GM03348 (cell line): ENCODE data around the gene LEMD2.
A peak's percentile ranks its signal among the peaks of the same experiment; 100 is the strongest.

ENCODE experiments used
- DNase-seq: peaks from one replicate; pipeline ENCODE4 v3.0.0; 2012; ENCODE audit warnings: low spot score

LEMD2 gene

GRCh38 chr6:33794910-33795623 is 6.1 kb upstream of the LEMD2 start:
- DNase-seq = peak; percentile 33

GRCh38 chr6:33792981-33793380 is 4.1 kb upstream of the LEMD2 start:
- no peak for DNase-seq

- no peak for DNase-seq
Measured at GRCh38 chr6:33791620-33792019, 2.7 kb upstream of the LEMD2 start.

- no peak for DNase-seq
Measured at GRCh38 chr6:33790910-33791309, 2.0 kb upstream of the LEMD2 start.

GRCh38 chr6:33790379-33790778 is 1.4 kb upstream of the LEMD2 start:
- DNase-seq = no peak

GRCh38 chr6:33789550-33789895 is 593 bp upstream of the LEMD2 start:
- DNase-seq = no peak

- peak; percentile 90 for DNase-seq
Measured at GRCh38 chr6:33787954-33788693, 806 bp downstream of the LEMD2 start.

GRCh38 chr6:33787346-33787953 is 1.5 kb downstream of the LEMD2 start:
- peak; percentile 45 for DNase-seq

GRCh38 chr6:33786736-33787135 is 2.2 kb downstream of the LEMD2 start:
- DNase-seq = no peak

GRCh38 chr6:33785778-33786177 is 3.2 kb downstream of the LEMD2 start:
- DNase-seq = peak; percentile 57

GRCh38 chr6:33784787-33785186 is 4.1 kb downstream of the LEMD2 start:
- no peak for DNase-seq

GRCh38 chr6:33783781-33784520 is 5.0 kb downstream of the LEMD2 start:
- no peak for DNase-seq

GRCh38 chr6:33782561-33782960 is 6.4 kb downstream of the LEMD2 start:
- no peak for DNase-seq

- DNase-seq = peak; percentile 50
Measured at GRCh38 chr6:33781131-33781975, 7.6 kb downstream of the LEMD2 start.

- no peak for DNase-seq
Measured at GRCh38 chr6:33779895-33780294, 9.0 kb downstream of the LEMD2 start.

GRCh38 chr6:33779290-33779689 is 9.6 kb downstream of the LEMD2 start:
- DNase-seq = no peak

GRCh38 chr6:33778444-33779121 is 10.3 kb downstream of the LEMD2 start:
- no peak for DNase-seq

GRCh38 chr6:33777398-33778388 is 11.2 kb downstream of the LEMD2 start:
- no peak for DNase-seq

- DNase-seq = no peak
Measured at GRCh38 chr6:33776764-33777163, 12.2 kb downstream of the LEMD2 start.

GRCh38 chr6:33776186-33776585 is 12.7 kb downstream of the LEMD2 start:
- DNase-seq = no peak
